C4-2B (cell line): Measurements from ENCODE around the gene MCUB.

Experiments
- CTCF ChIP-seq: fragments of 450-650 bp; conservative IDR thresholded peaks from 2 replicates; pipeline ENCODE4 v1.5.1; 2017; ENCODE audit warnings: mild to moderate bottlenecking
- ZFX ChIP-seq: fragments of 450-650 bp; IDR thresholded peaks from 2 replicates; pipeline ENCODE4 v1.6.1; 2017

GRCh38 chr4:109665783-109666485 is 105.9 kb downstream of the MCUB start:
- TF ChIP-seq CTCF (no peak), ZFX (no peak)
